GM19452 (cell line): ENCODE results near the gene DNAJA4.

ENCODE experiments used
- ATAC-seq: cut with Tn5 transposase; IDR thresholded peaks from one replicate; pipeline ENCODE4 v1.9.1; 2021; ENCODE audit not compliant: unreplicated experiment

DNAJA4 gene

DNA sequence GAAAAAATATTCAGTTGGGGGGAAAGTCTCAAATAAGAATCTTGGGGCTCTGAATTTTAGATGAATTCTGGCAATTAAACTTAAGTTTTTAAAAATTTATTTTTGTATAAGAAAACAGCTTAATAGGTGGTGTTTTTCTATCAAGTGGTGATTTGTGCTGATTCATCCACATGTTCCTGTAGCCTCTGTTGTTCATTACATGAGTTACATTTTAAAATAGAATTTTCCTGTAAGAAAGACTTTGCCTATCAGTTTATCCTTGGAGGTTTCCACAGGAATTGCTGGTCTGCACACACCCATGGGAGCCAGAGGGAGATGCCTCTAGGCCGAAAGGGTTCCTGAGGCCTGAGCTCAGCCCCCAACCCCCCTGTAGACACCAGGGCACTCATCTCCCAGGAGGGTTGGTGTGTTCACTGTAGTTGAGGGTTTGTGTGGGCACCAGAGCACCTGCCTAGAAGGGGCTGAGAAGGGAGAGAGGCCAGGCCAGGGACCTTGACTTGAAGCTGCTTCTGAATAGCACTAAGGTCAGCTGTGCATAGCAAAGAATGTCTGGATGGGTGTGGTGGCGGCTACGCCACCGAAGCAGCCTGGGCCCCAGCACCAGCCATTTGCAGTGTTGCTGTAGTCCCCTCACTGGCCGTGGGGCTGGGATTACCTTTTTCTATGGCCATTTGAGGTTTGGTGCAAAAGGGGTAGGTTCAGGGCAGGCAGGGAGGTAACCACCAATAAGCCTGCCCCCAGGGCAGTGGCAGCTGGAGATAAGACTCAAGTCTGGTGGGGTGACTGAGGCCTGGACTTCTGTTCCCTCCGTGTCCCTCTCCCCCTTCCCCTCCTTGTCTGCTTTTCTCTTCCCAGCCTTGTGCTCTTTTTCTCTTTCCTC is 11.9 kb downstream of the DNAJA4 start:
- ATAC-seq: no peak

DNA sequence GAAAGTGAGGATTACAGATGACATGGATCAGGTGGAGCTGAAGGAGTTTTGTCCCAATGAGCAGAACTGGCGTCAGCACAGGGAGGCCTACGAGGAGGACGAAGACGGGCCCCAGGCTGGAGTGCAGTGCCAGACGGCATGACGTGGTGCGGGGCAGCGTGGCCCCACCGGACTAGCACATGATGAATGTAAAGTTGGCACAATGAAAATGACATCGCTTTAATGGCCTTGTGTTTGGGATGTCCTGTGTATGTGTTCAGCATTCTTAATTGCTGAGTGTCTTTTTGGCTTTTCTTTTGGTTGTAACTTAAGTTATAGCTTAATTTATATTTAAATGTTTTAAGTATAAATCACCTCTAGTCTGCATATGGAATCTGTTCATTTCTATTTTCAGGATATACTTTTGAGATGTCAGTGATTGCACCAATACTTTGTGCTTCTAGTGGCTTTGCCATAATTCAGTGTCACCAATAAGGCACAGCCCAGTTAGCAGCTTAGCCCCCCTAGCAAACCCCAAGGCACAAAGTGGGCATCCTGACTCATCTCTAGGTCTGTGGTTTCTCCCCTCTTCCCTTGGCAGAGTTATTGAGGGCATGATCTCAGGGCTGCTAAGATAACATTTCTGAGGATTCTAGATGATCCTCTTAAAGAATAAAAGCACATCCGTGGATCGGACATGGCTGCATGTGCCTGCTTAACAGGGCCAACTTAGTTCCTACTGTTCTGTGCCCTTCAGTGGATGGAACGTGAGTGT is 16.1 kb downstream of the DNAJA4 start:
- no peak for ATAC-seq

DNA sequence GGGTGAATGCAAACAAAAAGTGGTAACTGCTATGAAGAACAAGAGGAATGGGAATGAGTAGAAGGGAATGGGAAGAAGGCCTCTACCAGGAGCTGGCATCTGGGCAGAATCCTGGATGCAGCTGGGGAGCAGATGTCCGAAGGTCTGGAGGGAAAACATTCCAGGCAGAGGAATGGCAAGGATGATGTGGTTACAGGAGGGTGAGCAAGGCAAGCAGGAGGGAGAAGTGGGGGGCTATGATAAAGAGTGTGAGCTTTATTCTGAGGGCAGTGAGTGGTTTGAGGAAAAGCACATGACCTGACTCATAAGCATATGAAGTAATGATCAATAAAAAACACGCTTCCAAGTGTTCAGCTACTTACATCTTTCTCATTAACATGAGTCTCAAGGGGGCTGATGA is 18.0 kb downstream of the DNAJA4 start:
- no peak for ATAC-seq

DNA sequence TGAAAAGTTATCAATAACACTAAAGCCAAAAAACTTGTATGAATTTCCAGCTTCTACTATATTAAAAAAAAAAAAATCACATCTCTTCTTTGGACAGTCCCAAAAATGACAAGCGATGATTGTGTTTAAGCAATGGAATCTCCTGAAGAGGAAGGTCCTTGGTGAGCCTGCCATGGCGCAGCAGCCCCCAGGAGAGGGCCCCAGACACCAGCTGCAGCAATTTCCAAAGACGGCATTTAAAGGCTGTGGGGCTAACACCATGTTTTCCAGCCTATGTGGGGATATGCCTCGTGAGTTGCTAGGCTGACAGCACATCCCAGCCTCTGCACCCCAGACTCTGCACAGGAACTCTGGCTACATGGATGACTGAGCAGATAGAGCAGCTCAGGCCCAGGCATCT is 20.4 kb downstream of the DNAJA4 start:
- ATAC-seq: no peak

DNA sequence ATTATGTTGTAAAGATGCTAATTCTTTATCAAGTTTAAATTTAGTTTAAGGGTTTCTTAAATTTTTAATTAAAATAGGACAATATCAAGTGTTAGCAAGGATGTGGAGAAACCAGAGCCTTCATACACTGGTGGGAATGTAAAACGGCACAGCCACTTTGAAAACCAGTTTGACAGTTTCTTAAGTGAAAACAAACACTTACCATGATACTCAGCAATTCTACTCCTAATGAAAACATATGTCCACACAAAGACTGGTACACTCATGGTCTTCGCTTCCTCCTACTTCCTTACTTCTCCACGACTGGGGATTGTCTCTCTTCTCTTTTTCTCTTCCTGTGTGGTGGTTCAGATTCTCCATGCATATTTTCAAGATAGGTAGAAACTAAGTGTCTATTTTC is 25.9 kb downstream of the DNAJA4 start:
- no peak for ATAC-seq

DNA sequence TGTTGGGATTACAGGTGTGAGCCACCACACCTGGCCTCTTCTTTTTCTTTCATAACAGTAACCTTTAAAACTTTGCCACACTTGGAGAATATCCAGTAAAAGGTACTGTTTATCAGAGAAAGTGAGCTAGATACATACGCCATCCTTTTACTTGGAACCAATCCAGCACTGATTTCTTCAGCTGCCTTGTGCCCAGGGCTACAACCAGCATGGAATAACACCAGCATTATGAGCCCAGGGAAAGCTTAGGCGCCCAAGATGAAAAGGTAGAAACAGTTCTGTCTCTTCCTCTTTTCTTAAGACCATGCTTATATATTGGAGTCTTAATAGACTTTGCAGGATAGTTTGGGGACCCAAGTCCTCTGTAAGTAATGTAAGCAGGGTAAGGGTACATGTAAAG is 26.7 kb downstream of the DNAJA4 start:
- no peak for ATAC-seq

DNA sequence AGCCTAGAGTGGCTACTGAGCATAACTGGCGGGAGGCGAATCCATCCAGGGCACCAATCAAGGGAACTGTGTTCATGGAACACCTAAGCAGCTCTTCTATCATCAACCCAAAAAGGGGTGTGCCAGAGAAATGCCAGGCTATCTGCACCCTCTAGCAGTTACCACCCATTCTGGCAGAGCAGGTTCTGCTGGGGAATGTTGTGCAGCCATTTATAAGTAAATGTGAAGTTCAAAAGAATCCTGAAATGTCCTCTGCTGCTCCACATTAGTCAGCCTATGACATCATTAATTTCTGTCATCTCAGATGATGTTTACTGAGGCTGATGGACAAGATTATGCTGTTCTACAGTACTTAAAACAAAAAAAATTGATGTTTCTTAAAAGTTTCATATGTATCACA is 27.3 kb downstream of the DNAJA4 start:
- ATAC-seq: no peak

DNA sequence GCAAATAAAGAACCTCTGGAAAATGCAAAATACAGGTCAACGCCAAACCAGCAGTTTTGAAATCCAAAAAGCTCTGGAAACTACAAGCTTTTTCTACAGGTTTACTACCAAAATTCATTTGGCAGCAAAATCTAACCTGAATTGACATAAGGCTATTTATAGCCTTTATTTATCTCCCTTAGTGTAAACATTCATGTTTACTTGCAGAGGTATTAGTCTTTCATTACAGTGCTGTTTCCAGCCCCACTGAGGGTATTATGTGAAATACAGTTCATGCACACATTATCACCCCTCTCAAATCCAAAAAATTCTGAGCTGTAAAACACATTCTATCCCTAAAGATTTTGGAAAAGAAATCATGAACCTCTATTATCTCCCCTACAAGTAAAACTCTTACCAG is 27.9 kb downstream of the DNAJA4 start:
- ATAC-seq: no peak

DNA sequence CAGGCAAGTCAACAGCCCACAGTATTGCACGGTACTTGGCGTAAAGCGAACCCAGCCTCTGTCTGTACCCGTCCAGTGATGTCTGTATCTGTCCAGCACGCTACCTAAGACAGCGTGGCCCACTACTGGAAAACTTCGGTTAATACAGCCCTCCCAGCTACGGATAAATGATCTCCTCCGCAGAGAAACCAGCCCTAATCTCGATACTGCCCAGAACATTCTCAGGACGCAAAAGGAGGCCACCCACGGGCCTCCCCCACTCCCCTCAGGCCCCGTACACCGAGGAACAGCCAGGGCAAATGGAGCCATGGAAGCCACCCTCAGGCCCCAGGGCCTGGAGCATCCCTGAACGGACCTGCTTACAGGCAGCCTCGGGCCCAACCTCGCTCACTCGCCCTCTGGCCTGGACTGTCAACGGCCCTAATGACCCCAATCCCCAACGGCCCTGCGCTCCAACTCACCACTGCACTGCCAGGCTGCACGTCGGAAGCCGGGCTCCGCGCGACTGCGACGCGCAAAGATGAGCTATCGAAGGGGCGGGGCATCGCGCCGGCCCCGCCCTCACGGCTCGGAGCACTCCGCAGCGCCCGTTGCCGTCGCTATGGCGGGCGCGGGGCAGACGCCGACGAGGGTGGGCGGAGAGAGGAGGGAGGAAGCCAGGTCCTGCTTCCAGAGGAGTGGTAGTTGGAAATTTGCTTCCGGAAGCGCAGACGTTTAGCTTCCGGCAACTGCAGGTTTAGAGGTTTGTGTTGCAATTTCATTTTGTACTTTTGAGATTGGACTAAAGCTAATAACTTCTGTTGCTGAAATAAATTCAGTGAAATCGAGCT is 35.0 kb downstream of the DNAJA4 start, which contains the start of gene SKIC8:
SKIC8 (minus strand) TSS at position 509 of the 830 bp plus-strand sequence. CDS start 3,923 bp downstream, outside the sequence.
- peak; percentile 79 for ATAC-seq

DNA sequence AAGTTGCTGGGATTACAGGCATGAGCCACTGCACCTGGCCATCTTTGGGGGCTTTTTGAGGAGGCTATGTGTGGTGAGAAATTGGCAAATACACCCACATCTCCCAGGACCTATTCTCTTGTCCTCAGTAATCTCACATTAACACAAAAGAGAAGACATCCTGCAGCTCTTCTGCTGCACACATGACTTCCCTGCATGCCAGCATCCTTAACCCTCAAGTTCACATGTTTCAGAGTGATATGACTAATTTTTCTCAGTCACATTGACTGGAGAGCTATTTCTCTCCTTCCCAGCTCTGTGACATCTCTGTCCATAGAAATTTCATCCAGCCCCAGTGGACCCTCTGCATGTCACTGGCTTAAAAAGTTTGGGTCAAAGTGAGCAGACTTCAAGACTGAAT is 37.0 kb downstream of the DNAJA4 start:
- no peak for ATAC-seq

DNA sequence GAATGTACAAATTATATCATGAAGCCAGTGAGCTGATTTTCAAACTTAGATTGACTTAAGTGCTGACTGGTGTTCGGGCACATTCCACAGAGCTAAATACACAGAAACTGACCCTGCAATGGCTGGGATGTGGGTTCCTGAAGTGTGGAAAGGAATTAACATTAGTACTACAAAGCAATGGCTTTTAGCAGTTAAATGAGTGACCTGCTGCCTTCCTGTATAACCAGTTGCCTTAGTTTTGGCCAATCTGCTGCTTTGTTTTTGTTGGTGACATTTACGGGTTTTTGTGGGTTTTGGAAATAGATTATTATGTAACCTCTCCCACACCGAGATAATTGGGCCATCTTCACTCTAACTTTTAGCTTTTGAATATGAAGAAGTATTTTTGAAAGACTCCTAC is 37.5 kb downstream of the DNAJA4 start:
- no peak for ATAC-seq

DNA sequence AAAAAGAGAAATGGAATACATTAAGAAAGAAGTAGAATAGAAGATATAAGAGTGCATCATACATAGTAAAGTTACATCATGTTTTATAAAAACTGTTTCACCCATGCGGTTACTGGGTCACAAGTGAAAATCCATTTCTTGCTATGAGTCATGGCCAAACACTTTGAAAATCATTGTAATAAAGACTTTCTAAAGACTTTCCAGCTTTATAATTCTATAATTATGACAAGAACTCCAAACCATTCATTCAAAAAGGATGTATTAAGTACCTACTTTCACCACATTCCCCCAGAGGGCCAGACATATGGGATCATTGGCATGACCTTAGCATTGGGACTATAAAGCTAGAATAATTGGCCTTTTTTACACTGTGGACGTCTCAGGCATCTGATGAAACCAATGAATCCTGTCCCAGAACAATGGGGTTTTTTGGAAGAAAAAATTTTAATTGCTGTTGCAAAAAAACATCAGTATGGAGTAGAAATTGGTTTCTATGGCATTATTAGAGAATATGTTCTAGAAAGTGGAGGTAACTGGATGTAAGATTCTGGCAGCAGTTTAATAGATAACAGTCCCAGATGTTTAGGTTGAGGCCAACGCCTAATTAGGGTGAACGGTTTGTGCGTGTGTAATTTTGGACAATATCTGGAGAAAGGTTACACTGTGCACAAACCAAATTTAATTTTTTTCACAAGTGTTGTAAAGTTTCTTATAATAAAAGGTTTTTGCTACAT is 38.4 kb downstream of the DNAJA4 start:
- no peak for ATAC-seq

DNA sequence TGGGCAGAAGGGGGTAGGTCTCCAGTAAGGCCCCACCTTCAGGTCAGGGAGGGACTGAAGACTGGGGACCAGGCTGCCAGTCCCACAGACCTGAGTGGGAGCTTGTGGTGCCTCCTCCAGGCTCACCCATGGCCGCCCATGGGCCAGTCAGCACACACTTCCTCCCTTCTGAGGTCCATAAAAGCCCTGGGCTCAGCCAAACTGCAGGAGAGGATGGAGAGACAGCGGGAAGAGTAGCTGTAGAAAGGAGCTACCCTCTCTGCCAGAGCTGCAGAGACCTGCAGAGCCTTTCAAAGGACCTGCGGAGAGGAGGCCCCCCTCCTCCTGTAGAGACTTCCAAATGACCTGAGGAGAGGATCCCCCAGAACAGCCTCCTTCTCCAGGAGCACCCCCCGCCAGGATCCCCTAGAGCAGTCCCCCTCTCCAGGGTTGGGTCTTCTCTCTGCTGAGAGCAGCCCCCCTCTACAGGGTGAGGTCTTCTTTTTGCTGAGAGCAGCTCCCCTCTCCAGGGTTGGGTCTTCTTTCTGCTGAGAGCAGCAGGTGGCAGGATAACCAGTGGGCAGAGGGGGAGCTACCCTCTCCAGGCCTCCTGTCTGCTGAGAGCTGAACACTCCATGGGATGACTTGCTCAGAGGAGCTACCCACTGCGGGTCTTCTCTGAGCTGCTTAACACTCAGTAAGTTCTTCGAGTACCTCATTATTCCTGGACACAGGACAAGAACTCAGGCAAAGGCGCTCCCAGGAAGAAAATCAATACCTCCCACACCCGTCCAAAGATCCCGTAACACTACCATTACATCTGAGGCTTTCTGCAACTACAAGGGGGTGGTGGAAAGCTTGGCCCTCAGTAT is 40.1 kb downstream of the DNAJA4 start:
- ATAC-seq: no peak

DNA sequence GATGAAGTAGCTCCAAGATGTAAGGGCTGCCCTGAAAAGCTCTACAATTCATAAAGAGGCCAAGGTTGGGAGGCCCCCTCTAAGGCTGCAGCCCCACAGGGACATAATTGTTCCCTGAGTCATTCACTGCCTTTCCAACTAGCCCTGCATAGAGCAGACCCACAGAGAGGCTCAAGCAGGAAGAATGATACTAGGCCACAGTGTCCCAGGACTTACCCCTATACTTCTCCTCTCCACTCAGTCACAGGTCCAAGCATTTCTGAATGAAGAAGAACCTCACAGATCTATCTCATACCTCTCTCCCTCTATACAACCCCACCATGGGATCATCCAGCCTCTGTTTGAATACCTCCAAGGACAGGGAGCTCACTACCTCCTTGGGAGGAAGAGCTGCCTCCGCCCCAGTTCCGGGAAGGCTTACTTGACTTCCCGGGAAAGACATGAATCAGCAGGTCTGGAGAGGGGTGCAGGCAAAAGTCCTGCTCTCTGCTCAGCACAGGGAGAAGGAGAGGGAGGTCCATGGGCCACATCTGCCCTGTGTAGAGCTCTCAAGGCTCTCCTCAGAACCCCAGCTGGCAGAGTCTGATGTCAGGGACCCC is 41.9 kb downstream of the DNAJA4 start:
- ATAC-seq: no peak

DNA sequence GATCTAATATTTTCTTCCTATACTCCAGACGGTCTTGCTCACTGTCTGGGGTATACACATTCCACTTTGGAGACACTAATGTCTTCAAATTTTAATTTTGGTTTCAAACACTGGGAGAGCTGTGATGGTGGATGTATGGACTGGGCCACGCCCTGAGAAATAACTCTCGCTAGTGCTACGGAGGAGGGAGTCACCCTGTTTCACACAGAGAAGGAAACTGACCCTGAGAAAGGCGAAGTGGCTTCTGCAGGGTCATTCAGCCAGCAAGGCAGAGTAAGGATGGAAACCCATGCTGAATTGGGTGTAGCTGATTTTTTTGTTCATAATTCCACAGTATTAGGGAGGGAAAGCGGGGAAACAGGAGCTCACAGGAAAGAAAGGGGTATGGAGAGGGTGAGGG is 43.6 kb downstream of the DNAJA4 start:
- no peak for ATAC-seq

DNA sequence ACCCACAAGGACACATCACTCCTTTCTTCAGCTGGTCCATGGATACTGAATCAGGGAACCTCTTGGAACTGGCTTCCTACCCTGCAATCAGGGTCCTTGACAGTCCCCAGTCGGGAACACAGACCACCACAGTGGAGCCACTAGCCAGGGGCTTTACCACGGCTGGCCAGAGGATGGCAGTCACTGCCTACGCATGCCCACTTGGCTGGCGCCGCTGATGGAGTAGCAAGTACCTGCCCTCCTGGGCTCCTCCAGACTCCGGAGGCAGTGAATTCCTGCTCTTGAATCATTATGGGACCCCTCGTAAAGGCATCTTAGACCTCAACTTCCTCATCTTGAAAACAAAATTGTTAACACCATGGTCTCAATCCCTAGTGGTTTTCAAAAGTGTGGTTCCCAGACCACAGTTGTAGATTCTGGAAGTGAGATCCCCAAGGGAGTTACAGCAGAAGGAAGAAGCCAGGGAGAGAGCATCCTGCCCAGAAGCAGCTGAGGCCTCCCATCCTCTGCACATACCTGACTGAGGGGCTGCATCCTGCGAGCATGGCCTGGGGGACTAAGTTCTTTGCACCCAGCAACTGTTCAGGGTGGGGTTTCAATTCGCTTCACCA is 44.2 kb downstream of the DNAJA4 start:
- no peak for ATAC-seq

DNA sequence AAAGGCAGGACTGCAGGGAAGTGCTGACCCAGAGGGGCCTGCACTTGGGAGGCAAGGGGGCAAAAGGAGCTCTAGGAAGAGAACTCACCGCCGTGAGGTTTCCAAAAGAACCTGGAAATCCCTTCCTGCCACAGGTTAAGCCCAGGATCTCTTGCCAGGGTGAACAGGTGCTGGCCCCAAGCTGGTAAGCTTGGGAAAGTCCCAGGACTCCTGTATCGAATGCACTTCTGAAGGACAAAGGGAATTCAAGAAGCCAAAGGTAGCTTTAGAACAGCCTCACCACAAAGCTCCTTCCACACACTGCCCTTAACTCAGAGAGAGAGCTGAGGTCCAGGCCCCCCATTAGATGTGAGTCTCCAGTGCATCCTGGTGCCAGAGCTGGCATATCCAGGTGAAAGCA is 46.9 kb downstream of the DNAJA4 start:
- ATAC-seq: no peak

DNA sequence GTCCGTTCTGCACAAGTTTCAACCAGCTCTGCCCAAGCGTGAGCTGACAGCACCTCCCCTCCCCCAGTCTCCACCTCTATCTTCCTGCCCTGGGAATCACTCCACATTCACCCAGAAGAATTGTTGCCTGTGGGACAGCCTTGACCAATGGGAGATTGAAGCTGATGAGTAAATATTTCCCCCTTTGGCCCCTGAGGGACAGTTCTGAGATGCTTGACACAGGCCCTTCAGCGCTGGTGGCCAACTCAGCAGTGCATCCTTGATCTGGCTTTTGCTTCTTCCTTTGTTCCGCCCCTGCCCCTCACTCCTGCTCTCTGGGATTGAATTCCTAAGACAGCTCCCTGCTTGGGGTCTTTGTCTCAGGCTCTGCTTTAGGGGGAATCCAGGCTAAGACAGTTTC is 48.2 kb downstream of the DNAJA4 start:
- no peak for ATAC-seq

DNA sequence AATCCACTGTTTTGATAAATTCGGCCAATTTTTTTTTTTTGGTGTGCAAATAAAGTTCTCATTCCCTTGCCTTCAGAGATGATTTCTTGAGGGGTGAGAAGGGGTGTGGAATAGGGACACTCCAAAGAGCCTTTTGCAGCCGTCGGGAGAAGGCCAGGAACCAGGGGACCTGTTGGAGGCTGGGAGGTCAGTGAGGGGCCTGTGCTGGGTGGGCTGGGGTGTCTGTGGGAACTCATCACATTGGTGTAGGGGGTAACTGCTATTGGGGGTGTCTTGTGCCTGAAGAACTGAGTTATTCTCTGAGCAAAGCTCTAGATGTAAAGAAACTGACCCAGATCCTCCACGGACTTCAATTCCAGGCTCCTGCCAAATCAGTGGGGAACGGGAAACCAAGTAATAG is 48.6 kb downstream of the DNAJA4 start:
- ATAC-seq: no peak
